ENCODE data around the gene PIK3AP1.

DNA sequence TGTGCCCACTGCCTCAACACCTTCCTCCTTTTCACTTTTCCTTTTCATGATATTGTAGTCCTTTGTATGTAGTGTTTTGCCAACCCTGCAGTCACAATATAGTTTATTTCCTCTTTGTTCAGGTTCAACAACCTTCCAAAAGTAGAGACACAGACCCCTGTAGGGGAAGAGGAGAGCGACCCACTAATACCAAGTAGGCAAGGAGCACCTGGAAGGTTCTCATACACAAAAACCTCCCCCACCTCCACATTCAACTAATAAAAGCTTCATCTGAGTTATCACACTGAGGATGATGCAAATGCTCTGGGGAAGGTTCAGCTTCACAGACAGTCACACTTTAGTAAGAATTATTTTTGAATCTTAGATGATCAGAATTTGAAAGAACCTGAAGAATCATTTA, 41.6 kb downstream of the PIK3AP1 start:
- TF ChIP-seq CTCF (IDR thresholded peaks at IDR 0.05; ENCODE audit: insufficient read depth, low read length) (no peak), GABPA (IDR thresholded peaks at IDR 0.05; ENCODE audit: low read depth) (no peak), REST (IDR thresholded peaks at IDR 0.05; ENCODE audit: insufficient replicate concordance, low read depth) (no peak), POLR2AphosphoS5 (IDR thresholded peaks at IDR 0.05; ENCODE audit: low read depth) (no peak), SPI1 (IDR thresholded peaks at IDR 0.05; ENCODE audit: borderline replicate concordance, low read depth) (no peak)
